PC-9 (cell line): ENCODE measurements around the gene NLGN1.

Experiments used
- EZH2 ChIP-seq: fragments of 200-600 bp; sonication (generic); IDR thresholded peaks from 2 replicates; pipeline ENCODE4 v1.8.0; 2017; ENCODE audit warnings: antibody characterized with exemption, low read depth
- TF ChIP-seq, protein P1 (sequence below): fragments of 200-600 bp; sonication (generic); conservative IDR thresholded peaks from 2 replicates; pipeline ENCODE4 v1.6.1; 2017; ENCODE audit warnings: mixed run types, antibody characterized with exemption, mild to moderate bottlenecking, moderate library complexity

GRCh38 chr3:173688216-173688842, 290.8 kb downstream of the NLGN1 start:
- TF ChIP-seq, protein P1, sequence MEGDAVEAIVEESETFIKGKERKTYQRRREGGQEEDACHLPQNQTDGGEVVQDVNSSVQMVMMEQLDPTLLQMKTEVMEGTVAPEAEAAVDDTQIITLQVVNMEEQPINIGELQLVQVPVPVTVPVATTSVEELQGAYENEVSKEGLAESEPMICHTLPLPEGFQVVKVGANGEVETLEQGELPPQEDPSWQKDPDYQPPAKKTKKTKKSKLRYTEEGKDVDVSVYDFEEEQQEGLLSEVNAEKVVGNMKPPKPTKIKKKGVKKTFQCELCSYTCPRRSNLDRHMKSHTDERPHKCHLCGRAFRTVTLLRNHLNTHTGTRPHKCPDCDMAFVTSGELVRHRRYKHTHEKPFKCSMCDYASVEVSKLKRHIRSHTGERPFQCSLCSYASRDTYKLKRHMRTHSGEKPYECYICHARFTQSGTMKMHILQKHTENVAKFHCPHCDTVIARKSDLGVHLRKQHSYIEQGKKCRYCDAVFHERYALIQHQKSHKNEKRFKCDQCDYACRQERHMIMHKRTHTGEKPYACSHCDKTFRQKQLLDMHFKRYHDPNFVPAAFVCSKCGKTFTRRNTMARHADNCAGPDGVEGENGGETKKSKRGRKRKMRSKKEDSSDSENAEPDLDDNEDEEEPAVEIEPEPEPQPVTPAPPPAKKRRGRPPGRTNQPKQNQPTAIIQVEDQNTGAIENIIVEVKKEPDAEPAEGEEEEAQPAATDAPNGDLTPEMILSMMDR: no peak
- TF ChIP-seq EZH2: no peak
